CD14-positive monocyte (primary cell): ENCODE data around the gene TAC3. TPM values are rescaled to one million over a fixed set of nuclear protein-coding genes. Genes with fewer than 3 reads are reported as not detected.

Experiments
- DNase-seq, 3 donors: peaks; one replicate each; pipeline ENCODE4 v3.0.0-alpha.2; 2011 to 2022
- H2AFZ ChIP-seq: 2 replicates; pipeline ENCODE4 v1.6.0; 2012; ENCODE audit warnings: mild to moderate bottlenecking, low read depth, low read length, inconsistent platforms; ENCODE audit not compliant: insufficient read depth, poor library complexity, severe bottlenecking
- H3K27ac ChIP-seq, 2 donors: 1 replicate in 1 of 2; 2 replicates in 1 of 2; pipeline ENCODE4 v1.5.1; 2012 to 2013; ENCODE audit warnings: low read length in 2 of 2, control low read depth in 1 of 2, inconsistent platforms in 1 of 2, low read depth in 1 of 2, mild to moderate bottlenecking in 1 of 2
- H3K27me3 ChIP-seq, 2 donors: one replicate each; pipeline versions ENCODE4 v1.6.0 to v1.6.1; 2011 to 2013; ENCODE audit warnings: low read length in 2 of 2; ENCODE audit not compliant: control insufficient read depth in 2 of 2, insufficient read depth in 2 of 2
- H3K36me3 ChIP-seq, 2 donors: replicated peaks in 1 of 2; 1 replicate in 1 of 2; 2 replicates in 1 of 2; pipeline versions ENCODE4 v1.5.1 to v1.6.1; 2012 to 2013; ENCODE audit warnings: low read length in 2 of 2, control low read depth in 1 of 2, inconsistent platforms in 1 of 2, mild to moderate bottlenecking in 1 of 2; ENCODE audit not compliant: insufficient read depth in 2 of 2, control insufficient read depth in 1 of 2
- H3K4me1 ChIP-seq, 2 donors: 1 replicate in 1 of 2; 2 replicates in 1 of 2; pipeline versions ENCODE4 v1.5.1 to v1.6.1; 2012 to 2013; ENCODE audit warnings: low read length in 2 of 2, control low read depth in 1 of 2, inconsistent platforms in 1 of 2, mild to moderate bottlenecking in 1 of 2, moderate library complexity in 1 of 2; ENCODE audit not compliant: insufficient read depth in 2 of 2, control insufficient read depth in 1 of 2
- H3K4me2 ChIP-seq: replicated peaks from 2 replicates; pipeline ENCODE3; 2012; ENCODE audit warnings: low read length, moderate library complexity, mild to moderate bottlenecking; ENCODE audit not compliant: poor library complexity, severe bottlenecking; ENCODE audit errors: extremely low read depth
- H3K4me3 ChIP-seq, 3 experiments: fragments of 200-600 bp in 1 of 3; sonication (generic) in 1 of 3; replicated peaks in 1 of 3; 1 replicate in 2 of 3; 2 replicates in 1 of 3; pipeline ENCODE4 v1.5.1; 2011 to 2013; ENCODE audit warnings: low read length in 3 of 3, mild to moderate bottlenecking in 3 of 3, control low read depth in 2 of 3, low read depth in 2 of 3, inconsistent platforms in 1 of 3, moderate library complexity in 1 of 3
- H3K79me2 ChIP-seq: 2 replicates; pipeline ENCODE4 v1.6.0; 2012; ENCODE audit warnings: mild to moderate bottlenecking, control low read depth, inconsistent platforms, low read length, moderate library complexity; ENCODE audit not compliant: insufficient read depth
- H3K9ac ChIP-seq: 2 replicates; pipeline ENCODE4 v1.6.0; 2017; ENCODE audit warnings: low read length, mild to moderate bottlenecking; ENCODE audit not compliant: insufficient read depth, poor library complexity, severe bottlenecking
- H3K9me3 ChIP-seq, 2 donors: replicated peaks in 1 of 2; 1 replicate in 1 of 2; 2 replicates in 1 of 2; pipeline versions ENCODE4 v1.5.1 to v1.6.1; 2012 to 2013; ENCODE audit warnings: low read length in 2 of 2, control low read depth in 1 of 2; ENCODE audit not compliant: control insufficient read depth in 1 of 2, insufficient read depth in 1 of 2
- H4K20me1 ChIP-seq: 2 replicates; pipeline ENCODE4 v1.6.0; 2012; ENCODE audit warnings: mild to moderate bottlenecking, low read length, control low read depth, moderate library complexity; ENCODE audit not compliant: insufficient read depth
- H3K27ac Mint-ChIP-seq, 7 donors: one replicate each; pipeline ENCODE4 v1.8.0; 2020; ENCODE audit warnings: mild to moderate bottlenecking in 7 of 7, mixed read lengths in 7 of 7, moderate library complexity in 6 of 7, inconsistent platforms in 2 of 7
- H3K27me3 Mint-ChIP-seq, 3 donors: one replicate each; pipeline ENCODE4 v1.8.0; 2021 to 2022; ENCODE audit warnings: low read depth in 3 of 3, mild to moderate bottlenecking in 3 of 3, mixed read lengths in 3 of 3, moderate library complexity in 3 of 3, inconsistent platforms in 1 of 3
- H3K36me3 Mint-ChIP-seq, 2 donors: one replicate each; pipeline ENCODE4 v1.8.0; 2020; ENCODE audit warnings: mixed read lengths in 2 of 2, inconsistent platforms in 1 of 2, mild to moderate bottlenecking in 1 of 2
- H3K4me1 Mint-ChIP-seq: one replicate; pipeline ENCODE4 v1.8.0; 2020; ENCODE audit warnings: mild to moderate bottlenecking, mixed read lengths
- H3K4me3 Mint-ChIP-seq, 2 donors: one replicate each; pipeline ENCODE4 v1.8.0; 2020; ENCODE audit warnings: mild to moderate bottlenecking in 2 of 2, mixed read lengths in 2 of 2, moderate library complexity in 1 of 2
- H3K9me3 Mint-ChIP-seq, 7 donors: one replicate each; pipeline ENCODE4 v1.8.0; 2020 to 2022; ENCODE audit warnings: mixed read lengths in 7 of 7, mild to moderate bottlenecking in 6 of 7, moderate library complexity in 6 of 7, inconsistent platforms in 2 of 7
- WGBS: methylation state at CpG from one replicate; pipeline ENCODE4 v1.1.5; 2013; ENCODE audit warnings: missing lambda C conversion rate; ENCODE audit not compliant: insufficient coverage; 5-methylcytosine and 5-hydroxymethylcytosine counted together
- intact Hi-C, 2 donors: fragments of 100-400 bp; cut with micrococcal nuclease; formaldehyde crosslinking; loops; one replicate each; pipeline versions ENCODE4 v1.15.0 to v1.15.1; 2023
- polyA plus RNA-seq, 3 donors: library from polyadenylated mRNA; depleted of rRNA in 1 of 3; unstranded in 2 of 3; stranded (reverse) in 1 of 3; fragments of 300-500 nt in 2 of 3; fragments of >200 nt in 1 of 3; fragmentation: Illumina TruSeq in 2 of 3; gene quantifications; 1 replicate in 2 of 3; 2 replicates in 1 of 3; pipeline ENCODE4 v1.2.3, GENCODE V29; 2012 to 2021
- TF ChIP-seq, protein P1 (sequence below): fragments of 200-600 bp; IDR thresholded peaks from one replicate; pipeline ENCODE4 v1.8.0; 2022; ENCODE audit warnings: antibody characterized with exemption, mild to moderate bottlenecking

TAC3 gene
- polyA plus RNA-seq, 3 donors: 0.15 TPM; not detected in 2

DNA sequence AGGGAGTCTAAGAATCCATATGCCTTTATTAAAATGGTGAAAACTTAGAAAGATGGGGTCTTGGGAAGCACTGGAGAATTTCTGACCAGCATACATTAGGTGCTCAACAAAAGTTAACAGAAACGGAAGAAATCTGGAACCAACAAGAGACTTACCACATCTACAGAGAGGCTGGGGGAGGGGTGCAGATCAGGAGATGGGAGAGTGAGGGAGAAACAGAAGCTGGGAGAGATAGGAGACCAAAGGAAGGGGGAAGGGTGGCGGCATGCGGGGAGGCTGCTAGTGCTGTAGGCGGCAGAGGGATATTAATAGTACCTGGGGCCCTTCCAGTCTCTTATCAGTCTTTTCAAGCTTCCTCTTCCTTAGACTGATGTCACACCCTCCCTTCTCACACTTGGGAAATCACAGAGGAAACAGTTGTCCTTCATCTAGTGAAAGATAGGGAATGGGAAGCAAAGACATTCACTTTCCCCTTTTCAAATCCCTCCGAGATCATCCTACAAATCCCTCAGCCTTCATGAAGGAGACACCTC lies 28.1 kb downstream of the TAC3 start:
- WGBS: 13% methylated on average over 1 of the region's 5 CpGs
- H3K4me3 Mint-ChIP-seq: peak overlapping the region in 1 of 2 donors; percentile 52
- no peak for DNase-seq

DNA sequence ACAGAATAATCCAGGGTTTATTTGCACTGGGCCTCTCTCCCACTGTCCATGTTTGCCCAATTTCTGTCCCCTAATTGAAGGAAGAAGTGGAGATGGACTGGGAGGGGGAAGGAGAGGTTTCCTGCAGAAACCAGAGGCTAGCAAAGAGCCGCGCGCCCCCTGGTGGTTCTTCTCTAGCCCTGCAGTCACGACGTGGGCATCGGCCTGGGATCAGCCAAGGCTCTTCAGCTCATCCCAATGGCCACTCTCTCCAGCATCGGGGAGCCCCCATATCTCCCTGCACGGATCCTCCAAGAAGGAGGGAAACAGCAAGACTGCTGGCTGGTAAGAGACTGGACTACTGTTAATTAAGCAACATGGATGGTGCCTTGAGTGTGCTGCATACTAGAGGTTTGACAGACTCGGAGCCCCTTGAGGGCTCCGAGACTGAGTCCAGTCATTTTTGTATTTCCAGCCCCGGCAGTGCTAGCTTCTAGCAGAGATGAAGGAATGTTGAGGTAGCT lies 28.7 kb downstream of the TAC3 start:
- H3K27me3 Mint-ChIP-seq: peaks cover 4 to 6% (median 4%) of the 10 kb centered on the region in 3 donors
- H3K4me3 Mint-ChIP-seq: peak overlapping the region; percentile 39 to 57
- DNase-seq: peak; percentile 58 to 81 (median 75)
- Histone ChIP-seq H3K79me2 (no peaks in the 10 kb centered on the region), H3K9ac (no peak overlapping the region), H4K20me1 (no peaks in the 10 kb centered on the region), H3K4me1 (peaks cover 26 to 32% of the 10 kb centered on the region in 2 donors), H3K9me3 (no peaks in the 10 kb centered on the region), H3K36me3 (no peaks in the 10 kb centered on the region), H3K27ac (no peak overlapping the region), H3K4me2 (no peak overlapping the region), H3K4me3 (no peak overlapping the region), H2AFZ (peak overlapping the region; percentile 23), H3K27me3 (no peaks in the 10 kb centered on the region)
- H3K36me3 Mint-ChIP-seq: no peaks in the 10 kb centered on the region
- no peaks in the 10 kb centered on the region for H3K9me3 Mint-ChIP-seq
- peaks cover 33% of the 10 kb centered on the region for H3K4me1 Mint-ChIP-seq
- H3K27ac Mint-ChIP-seq: no peak overlapping the region
- TF ChIP-seq, protein P1, sequence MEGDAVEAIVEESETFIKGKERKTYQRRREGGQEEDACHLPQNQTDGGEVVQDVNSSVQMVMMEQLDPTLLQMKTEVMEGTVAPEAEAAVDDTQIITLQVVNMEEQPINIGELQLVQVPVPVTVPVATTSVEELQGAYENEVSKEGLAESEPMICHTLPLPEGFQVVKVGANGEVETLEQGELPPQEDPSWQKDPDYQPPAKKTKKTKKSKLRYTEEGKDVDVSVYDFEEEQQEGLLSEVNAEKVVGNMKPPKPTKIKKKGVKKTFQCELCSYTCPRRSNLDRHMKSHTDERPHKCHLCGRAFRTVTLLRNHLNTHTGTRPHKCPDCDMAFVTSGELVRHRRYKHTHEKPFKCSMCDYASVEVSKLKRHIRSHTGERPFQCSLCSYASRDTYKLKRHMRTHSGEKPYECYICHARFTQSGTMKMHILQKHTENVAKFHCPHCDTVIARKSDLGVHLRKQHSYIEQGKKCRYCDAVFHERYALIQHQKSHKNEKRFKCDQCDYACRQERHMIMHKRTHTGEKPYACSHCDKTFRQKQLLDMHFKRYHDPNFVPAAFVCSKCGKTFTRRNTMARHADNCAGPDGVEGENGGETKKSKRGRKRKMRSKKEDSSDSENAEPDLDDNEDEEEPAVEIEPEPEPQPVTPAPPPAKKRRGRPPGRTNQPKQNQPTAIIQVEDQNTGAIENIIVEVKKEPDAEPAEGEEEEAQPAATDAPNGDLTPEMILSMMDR: peak; percentile 91
- intact Hi-C loops: loop anchor here (2.0 to 5.0 kb wide), 2 partner anchors 229 to 230 kb away; no protein-coding TSS in a partner anchor
- WGBS: no CpG with 5 or more reads among the region's 11 CpGs

More for the DNA sequence above, 28.1 kb downstream of the TAC3 start:
- Histone ChIP-seq H3K4me3 (no peak overlapping the region), H3K9me3 (no peaks in the 10 kb centered on the region), H4K20me1 (no peaks in the 10 kb centered on the region), H3K79me2 (no peaks in the 10 kb centered on the region), H3K36me3 (no peaks in the 10 kb centered on the region), H3K4me1 (peaks cover 26 to 32% of the 10 kb centered on the region in 2 donors), H3K4me2 (peak overlapping the region; percentile 29), H3K27ac (no peak overlapping the region), H3K9ac (no peak overlapping the region), H2AFZ (peak overlapping the region; percentile 17), H3K27me3 (no peaks in the 10 kb centered on the region)
- intact Hi-C loops: loop anchor here in 1 of 2 donors (5.0 kb wide), 1 partner anchor 231 kb away; no protein-coding TSS in a partner anchor
- TF ChIP-seq, protein P1: no peak
- no peaks in the 10 kb centered on the region for H3K36me3 Mint-ChIP-seq
- peaks cover 33% of the 10 kb centered on the region for H3K4me1 Mint-ChIP-seq
- peaks cover 4 to 6% (median 4%) of the 10 kb centered on the region in 3 donors for H3K27me3 Mint-ChIP-seq
- H3K27ac Mint-ChIP-seq: no peak overlapping the region
- no peaks in the 10 kb centered on the region for H3K9me3 Mint-ChIP-seq
